MM.1S (cell line): ENCODE data around the gene COL26A1.

Experiments
- DNase-seq: peaks from one replicate; pipeline ENCODE4 v3.0.0-alpha.2; 2015
- H2AFZ ChIP-seq: fragments of 300-600 bp; sonication (generic); 2 replicates; pipeline ENCODE4 v1.6.0; 2016; ENCODE audit warnings: antibody characterized with exemption, low read length
- H3F3A ChIP-seq: fragments of 300-600 bp; sonication (generic); 2 replicates; pipeline ENCODE4 v1.6.1; 2016; ENCODE audit warnings: mild to moderate bottlenecking, antibody characterized with exemption, low read length, moderate library complexity, mixed read lengths; ENCODE audit not compliant: insufficient read depth
- H3K27ac ChIP-seq: fragments of 300-600 bp; sonication (generic); 2 replicates; pipeline ENCODE4 v1.5.1; 2016; ENCODE audit warnings: mild to moderate bottlenecking, low read length
- H3K27me3 ChIP-seq: fragments of 300-600 bp; sonication (generic); replicated peaks from 2 replicates; pipeline ENCODE4 v1.6.0; 2016; ENCODE audit warnings: low read length; ENCODE audit not compliant: insufficient read depth
- H3K36me3 ChIP-seq: fragments of 300-600 bp; sonication (generic); replicated peaks from 2 replicates; pipeline ENCODE4 v1.6.1; 2016; ENCODE audit warnings: mild to moderate bottlenecking, low read length, mixed read lengths; ENCODE audit not compliant: insufficient read depth
- H3K4me1 ChIP-seq: fragments of 300-600 bp; sonication (generic); 2 replicates; pipeline ENCODE4 v1.6.1; 2016; ENCODE audit warnings: low read length, mixed read lengths
- H3K4me2 ChIP-seq: fragments of 300-600 bp; sonication (generic); 2 replicates; pipeline ENCODE4 v1.6.0; 2016; ENCODE audit warnings: low read depth, low read length
- H3K4me3 ChIP-seq: fragments of 300-600 bp; sonication (generic); 2 replicates; pipeline ENCODE4 v1.5.1; 2016; ENCODE audit warnings: low read length, mixed read lengths
- H3K79me2 ChIP-seq: fragments of 300-600 bp; sonication (generic); 2 replicates; pipeline ENCODE4 v1.6.1; 2016; ENCODE audit warnings: mixed run types, low read length, mixed read lengths
- H3K9ac ChIP-seq: fragments of 300-600 bp; sonication (generic); 2 replicates; pipeline ENCODE4 v1.6.1; 2016; ENCODE audit warnings: low read length, mixed read lengths
- H3K9me2 ChIP-seq: fragments of 300-600 bp; sonication (generic); replicated peaks from 2 replicates; pipeline ENCODE4 v1.6.1; 2016; ENCODE audit warnings: mild to moderate bottlenecking, low read length, mixed read lengths; ENCODE audit not compliant: insufficient read depth
- H3K9me3 ChIP-seq: fragments of 300-600 bp; sonication (generic); replicated peaks from 2 replicates; pipeline ENCODE4 v1.6.1; 2016; ENCODE audit warnings: mild to moderate bottlenecking, low read length, mixed read lengths; ENCODE audit not compliant: insufficient read depth
- H4K20me1 ChIP-seq: fragments of 300-600 bp; sonication (generic); 2 replicates; pipeline ENCODE4 v1.6.1; 2016; ENCODE audit warnings: mild to moderate bottlenecking, low read length, moderate library complexity, mixed read lengths; ENCODE audit not compliant: insufficient read depth
- CTCF ChIP-seq: fragments of 300-600 bp; sonication (generic); IDR thresholded peaks from 2 replicates; pipeline ENCODE4 v1.5.1; 2016; ENCODE audit warnings: antibody characterized with exemption, low read length, mixed read lengths
- EZH2 ChIP-seq: fragments of 300-600 bp; sonication (generic); optimal IDR thresholded peaks from 2 replicates; pipeline ENCODE3; 2017; ENCODE audit warnings: low read depth, mild to moderate bottlenecking, antibody characterized with exemption, low read length, mixed read lengths
- EZH2phosphoT487 ChIP-seq: fragments of 300-600 bp; sonication (generic); IDR thresholded peaks from 2 replicates; pipeline ENCODE4 v1.6.1; 2018; ENCODE audit warnings: antibody characterized with exemption, low read length

The COL26A1 gene

DNA sequence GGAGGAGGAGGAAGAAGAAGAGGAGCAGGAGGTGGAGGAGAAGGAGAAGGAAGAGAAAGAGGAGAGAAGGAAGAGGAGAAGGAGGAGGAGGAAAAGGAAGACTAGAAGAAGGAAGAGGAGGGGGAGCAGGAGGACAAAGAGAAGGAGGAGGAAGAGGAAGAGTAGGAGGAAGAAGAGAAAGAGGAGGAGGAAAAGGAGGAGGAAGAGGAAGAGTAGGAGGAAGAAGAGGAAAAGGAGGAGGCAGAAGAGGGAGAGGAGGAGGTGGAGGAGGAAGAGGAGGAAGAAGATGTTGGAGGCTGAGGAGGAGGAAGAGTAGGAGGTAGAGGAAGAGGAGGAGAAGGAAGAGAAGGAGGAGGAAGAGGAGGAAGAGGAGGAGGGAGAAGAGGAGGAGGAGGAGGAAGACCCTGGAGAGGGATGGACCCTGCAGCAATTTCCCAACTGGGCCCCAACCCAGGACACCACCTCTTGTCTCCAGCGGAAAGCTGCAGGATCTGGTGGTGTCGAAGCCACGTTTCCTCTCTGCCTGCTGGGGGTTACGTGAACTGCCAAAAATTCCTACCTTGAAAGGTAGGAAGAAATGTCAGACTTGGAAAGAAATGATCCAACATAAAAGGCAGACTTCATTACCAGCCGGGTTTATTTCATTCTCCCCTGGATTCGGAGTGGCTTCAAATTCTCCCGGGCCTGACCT lies 38.9 kb downstream of the COL26A1 start:
- Histone ChIP-seq H3K36me3 (no peaks in the 10 kb centered on the region), H4K20me1 (no peaks in the 10 kb centered on the region), H3K9me2 (no peaks in the 10 kb centered on the region), H3K9me3 (no peaks in the 10 kb centered on the region), H3F3A (no peaks in the 10 kb centered on the region), H3K27ac (no peak overlapping the region), H3K79me2 (no peaks in the 10 kb centered on the region), H3K4me1 (no peaks in the 10 kb centered on the region), H3K9ac (no peak overlapping the region), H3K4me2 (no peak overlapping the region), H3K4me3 (no peak overlapping the region), H2AFZ (no peak overlapping the region), H3K27me3 (peaks cover 94% of the 10 kb centered on the region)
- DNase-seq = no peak
- TF ChIP-seq CTCF (no peak), EZH2phosphoT487 (no peak), EZH2 (no peak)

DNA sequence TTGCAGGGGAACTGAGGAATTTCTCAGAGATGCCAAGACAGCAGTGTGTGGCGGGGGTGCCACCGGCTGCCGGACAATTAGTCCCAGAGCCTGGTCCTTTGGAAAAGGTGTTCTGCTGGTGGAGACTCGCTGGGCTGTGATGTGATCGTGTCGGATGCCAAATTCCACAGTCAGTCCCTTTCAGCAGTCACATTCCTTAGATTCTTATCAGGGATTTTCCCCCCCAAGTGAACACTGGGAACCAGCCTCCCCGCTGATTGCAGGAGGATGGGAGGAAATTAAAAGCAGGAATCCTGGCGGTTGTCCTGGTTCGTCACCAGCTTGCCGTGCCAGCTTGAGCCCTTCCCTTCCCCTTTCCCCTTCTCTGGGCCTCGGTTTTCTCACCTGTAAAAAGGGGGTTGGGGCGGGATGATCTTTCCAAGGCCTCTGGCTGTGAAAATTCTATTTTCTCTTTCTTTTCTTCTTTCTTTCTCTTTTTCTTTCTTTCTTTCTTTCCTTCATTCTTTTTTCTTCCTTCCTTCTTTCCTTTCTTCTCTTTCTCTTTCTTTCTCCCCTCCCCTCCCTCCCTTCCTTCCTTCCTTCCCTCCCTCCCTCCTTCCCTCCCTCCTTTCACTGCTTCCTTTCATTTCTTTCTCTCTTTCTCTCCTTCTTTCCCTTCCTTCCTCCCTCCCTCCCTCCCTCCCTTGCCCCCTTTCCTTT lies 39.6 kb downstream of the COL26A1 start:
- peaks cover 94% of the 10 kb centered on the region for H3K27me3 ChIP-seq
- no peaks in the 10 kb centered on the region for H4K20me1 ChIP-seq
- H3F3A ChIP-seq = no peaks in the 10 kb centered on the region
- TF ChIP-seq EZH2 (no peak), CTCF (no peak), EZH2phosphoT487 (no peak)
- H3K36me3 ChIP-seq = no peaks in the 10 kb centered on the region
- H3K9me2 ChIP-seq = no peaks in the 10 kb centered on the region
- H3K4me3 ChIP-seq = no peak overlapping the region
- H3K9ac ChIP-seq = no peak overlapping the region
- H3K9me3 ChIP-seq = no peaks in the 10 kb centered on the region
- no peaks in the 10 kb centered on the region for H3K79me2 ChIP-seq
- H3K27ac ChIP-seq = no peak overlapping the region
- no peak overlapping the region for H3K4me2 ChIP-seq
- H2AFZ ChIP-seq = no peak overlapping the region
- no peak for DNase-seq
- no peaks in the 10 kb centered on the region for H3K4me1 ChIP-seq

- Histone ChIP-seq H3K27ac (no peak overlapping the region), H4K20me1 (no peaks in the 10 kb centered on the region), H3K9ac (no peak overlapping the region), H3K4me1 (no peaks in the 10 kb centered on the region), H3K9me2 (no peaks in the 10 kb centered on the region), H2AFZ (no peak overlapping the region), H3K79me2 (no peaks in the 10 kb centered on the region), H3K36me3 (no peaks in the 10 kb centered on the region), H3K9me3 (no peaks in the 10 kb centered on the region), H3K27me3 (peaks cover 93% of the 10 kb centered on the region), H3K4me2 (no peak overlapping the region), H3F3A (no peaks in the 10 kb centered on the region), H3K4me3 (no peak overlapping the region)
- no peak for DNase-seq
- TF ChIP-seq EZH2phosphoT487 (no peak), EZH2 (no peak), CTCF (no peak)
Observed at GRCh38 chr7:101402835-101403234, 40.2 kb downstream of the COL26A1 start.
